Measurements from ENCODE around the gene MTR.

Gene MTR

GRCh38 chr1:236802264-236802663 is 7.2 kb downstream of the MTR start:
- H3K4me2 ChIP-seq (ENCODE audit: low read depth, low read length, poor library complexity, severe bottlenecking) = no peak overlapping the region
- H4K20me1 ChIP-seq (ENCODE audit: low read depth, low read length) = no peaks in the 10 kb centered on the region; the same call in 1 of the 2 replicates
- H3K9me3 ChIP-seq (ENCODE audit: insufficient read depth, low read length) = no peaks in the 10 kb centered on the region
- H3F3A ChIP-seq (ENCODE audit: insufficient read depth) = no peaks in the 10 kb centered on the region
- no peak overlapping the region for H2AFZ ChIP-seq (ENCODE audit: low read depth, low read length, severe bottlenecking)
- H3K27me3 ChIP-seq (ENCODE audit: low read length) = no peaks in the 10 kb centered on the region
- H3K9me2 ChIP-seq (replicated peaks; ENCODE audit: insufficient read depth, low read length) = no peaks in the 10 kb centered on the region
- no peak overlapping the region for H3K27ac ChIP-seq (ENCODE audit: low read depth, low read length)
- TF ChIP-seq, protein P1, sequence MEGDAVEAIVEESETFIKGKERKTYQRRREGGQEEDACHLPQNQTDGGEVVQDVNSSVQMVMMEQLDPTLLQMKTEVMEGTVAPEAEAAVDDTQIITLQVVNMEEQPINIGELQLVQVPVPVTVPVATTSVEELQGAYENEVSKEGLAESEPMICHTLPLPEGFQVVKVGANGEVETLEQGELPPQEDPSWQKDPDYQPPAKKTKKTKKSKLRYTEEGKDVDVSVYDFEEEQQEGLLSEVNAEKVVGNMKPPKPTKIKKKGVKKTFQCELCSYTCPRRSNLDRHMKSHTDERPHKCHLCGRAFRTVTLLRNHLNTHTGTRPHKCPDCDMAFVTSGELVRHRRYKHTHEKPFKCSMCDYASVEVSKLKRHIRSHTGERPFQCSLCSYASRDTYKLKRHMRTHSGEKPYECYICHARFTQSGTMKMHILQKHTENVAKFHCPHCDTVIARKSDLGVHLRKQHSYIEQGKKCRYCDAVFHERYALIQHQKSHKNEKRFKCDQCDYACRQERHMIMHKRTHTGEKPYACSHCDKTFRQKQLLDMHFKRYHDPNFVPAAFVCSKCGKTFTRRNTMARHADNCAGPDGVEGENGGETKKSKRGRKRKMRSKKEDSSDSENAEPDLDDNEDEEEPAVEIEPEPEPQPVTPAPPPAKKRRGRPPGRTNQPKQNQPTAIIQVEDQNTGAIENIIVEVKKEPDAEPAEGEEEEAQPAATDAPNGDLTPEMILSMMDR (IDR thresholded peaks at IDR 0.05; ENCODE audit: insufficient read depth, low read length, poor library complexity, severe bottlenecking) = no peak
- no peak for TF ChIP-seq EZH2phosphoT487 (conservative IDR thresholded peaks at IDR 0.05; ENCODE audit: low read length)
- peaks cover 71% of the 10 kb centered on the region for H3K79me2 ChIP-seq (ENCODE audit: insufficient read depth, low read length)
- no peak overlapping the region for H3K4me3 ChIP-seq (ENCODE audit: insufficient read depth, low read length, poor library complexity, severe bottlenecking)
- H3K9ac ChIP-seq (ENCODE audit: low read length) = no peak overlapping the region
- H3K36me3 ChIP-seq (ENCODE audit: low read length) = peaks cover 11% of the 10 kb centered on the region; the same call in 1 of the 2 replicates

DNA sequence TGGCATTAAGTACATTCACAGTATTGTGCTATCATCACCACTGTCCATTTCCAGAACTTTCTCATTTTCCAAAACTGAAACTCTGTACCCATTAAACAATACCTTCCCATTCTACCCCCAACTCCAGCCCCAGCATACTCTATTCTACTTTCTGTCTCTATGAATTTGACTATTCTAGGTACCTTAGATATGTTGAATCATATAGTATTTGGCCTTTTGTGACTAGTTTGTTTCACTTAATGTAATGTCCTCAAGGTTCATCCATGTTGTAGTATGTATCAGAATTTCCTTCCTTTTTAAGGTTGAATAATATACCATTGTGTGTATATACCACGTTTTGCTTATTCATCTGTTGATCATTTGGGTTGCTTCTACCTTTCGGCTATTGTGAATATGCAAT is 11.5 kb downstream of the MTR start:
- H3K27me3 ChIP-seq (ENCODE audit: low read length) = no peaks in the 10 kb centered on the region
- H3K36me3 ChIP-seq (ENCODE audit: low read length) = peaks cover 22% of the 10 kb centered on the region
- H4K20me1 ChIP-seq (ENCODE audit: low read depth, low read length) = no peaks in the 10 kb centered on the region
- no peak overlapping the region for H3K4me2 ChIP-seq (ENCODE audit: low read depth, low read length, poor library complexity, severe bottlenecking)
- no peak overlapping the region for H2AFZ ChIP-seq (ENCODE audit: low read depth, low read length, severe bottlenecking)
- H3K79me2 ChIP-seq (ENCODE audit: insufficient read depth, low read length) = peaks cover 28% of the 10 kb centered on the region
- H3K9ac ChIP-seq (ENCODE audit: low read length) = no peak overlapping the region
- no peaks in the 10 kb centered on the region for H3F3A ChIP-seq (ENCODE audit: insufficient read depth)
- H3K9me2 ChIP-seq (replicated peaks; ENCODE audit: insufficient read depth, low read length) = no peaks in the 10 kb centered on the region
- TF ChIP-seq, protein P1 (IDR thresholded peaks at IDR 0.05; ENCODE audit: insufficient read depth, low read length, poor library complexity, severe bottlenecking) = no peak
- TF ChIP-seq EZH2phosphoT487 (conservative IDR thresholded peaks at IDR 0.05; ENCODE audit: low read length) = no peak
- H3K9me3 ChIP-seq (ENCODE audit: insufficient read depth, low read length) = no peaks in the 10 kb centered on the region
- H3K27ac ChIP-seq (ENCODE audit: low read depth, low read length) = no peak overlapping the region
- no peak overlapping the region for H3K4me3 ChIP-seq (ENCODE audit: insufficient read depth, low read length, poor library complexity, severe bottlenecking)

DNA sequence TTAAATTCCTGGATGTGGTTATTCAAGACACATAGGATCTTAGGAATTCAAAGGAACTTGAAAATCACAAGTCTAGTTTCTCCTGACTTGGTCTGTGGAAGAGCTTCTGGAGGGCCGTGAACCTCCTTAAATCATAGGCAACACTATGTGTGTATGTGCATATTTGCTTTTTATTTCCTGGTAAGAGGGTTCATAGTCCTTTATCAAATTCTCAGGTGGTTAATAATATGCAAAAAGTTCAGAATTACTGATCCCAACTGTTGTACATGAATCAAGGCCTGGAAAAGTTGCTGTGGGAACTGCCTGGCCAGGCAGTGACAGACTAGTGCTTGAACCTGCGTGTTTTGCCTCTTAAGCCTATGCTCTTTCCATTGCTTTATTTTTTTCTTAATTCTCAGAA is 12.9 kb downstream of the MTR start:
- Histone ChIP-seq H3K36me3 (ENCODE audit: low read length) (peaks cover 22% of the 10 kb centered on the region), H3K27me3 (ENCODE audit: low read length) (no peaks in the 10 kb centered on the region), H3K79me2 (ENCODE audit: insufficient read depth, low read length) (peaks cover 20% of the 10 kb centered on the region), H3K27ac (ENCODE audit: low read depth, low read length) (no peak overlapping the region), H3K9ac (ENCODE audit: low read length) (no peak overlapping the region), H3K9me3 (ENCODE audit: insufficient read depth, low read length) (no peaks in the 10 kb centered on the region), H3F3A (ENCODE audit: insufficient read depth) (no peaks in the 10 kb centered on the region), H3K4me3 (ENCODE audit: insufficient read depth, low read length, poor library complexity, severe bottlenecking) (no peak overlapping the region), H2AFZ (ENCODE audit: low read depth, low read length, severe bottlenecking) (no peak overlapping the region), H3K9me2 (replicated peaks; ENCODE audit: insufficient read depth, low read length) (no peaks in the 10 kb centered on the region), H4K20me1 (ENCODE audit: low read depth, low read length) (no peaks in the 10 kb centered on the region), H3K4me2 (ENCODE audit: low read depth, low read length, poor library complexity, severe bottlenecking) (no peak overlapping the region)
- TF ChIP-seq, protein P1 (IDR thresholded peaks at IDR 0.05; ENCODE audit: insufficient read depth, low read length, poor library complexity, severe bottlenecking) = no peak
- no peak for TF ChIP-seq EZH2phosphoT487 (conservative IDR thresholded peaks at IDR 0.05; ENCODE audit: low read length)

Data from SU-DHL-6 (cell line).